NCI-H146 treated with DMSO at 0.1 percent for 48 hours (cell line): ENCODE results near the gene PDGFRA.
A peak's percentile ranks its signal among the peaks of the same experiment; 100 is the strongest.
"Not testable (repeated sequence)": the region's sequence is repeated elsewhere in the genome, so short reads cannot be mapped to it uniquely, and the experiment has no call there.

Experiments
- DNase-seq: peaks from one replicate; lab custom pipeline; 2025; ENCODE audit not compliant: unreplicated experiment; lab: John Stamatoyannopoulos, UW

The PDGFRA gene

GRCh38 chr4:54317690-54318089 is 88.6 kb downstream of the PDGFRA start:
- DNase-seq, result no peak

- peak; percentile 21 for DNase-seq
Observed at GRCh38 chr4:54318904-54319303, 89.8 kb downstream of the PDGFRA start.

- DNase-seq, result no peak
Observed at GRCh38 chr4:54320826-54321685, 92.0 kb downstream of the PDGFRA start.

GRCh38 chr4:54322818-54323417 is 93.8 kb downstream of the PDGFRA start:
- peak; percentile 78 for DNase-seq

- DNase-seq, result no peak
Observed at GRCh38 chr4:54330896-54331295, 101.8 kb downstream of the PDGFRA start.

- no peak for DNase-seq
Observed at GRCh38 chr4:54332542-54332941, 103.4 kb downstream of the PDGFRA start.

GRCh38 chr4:54333657-54334056 is 104.6 kb downstream of the PDGFRA start:
- DNase-seq, result no peak

GRCh38 chr4:54334769-54335168 is 105.7 kb downstream of the PDGFRA start:
- not testable (repeated sequence) for DNase-seq

- DNase-seq, result no peak
Observed at GRCh38 chr4:54337009-54337408, 107.9 kb downstream of the PDGFRA start.

- not testable (repeated sequence) for DNase-seq
Observed at GRCh38 chr4:54342067-54342466, 113.0 kb downstream of the PDGFRA start.
